Fibroblast of mammary gland (primary cell): Measurements from ENCODE around the gene HMCN1.

ENCODE experiments used
- DNase-seq: peaks from one replicate; pipeline ENCODE4 v3.0.0-alpha.2; 2010; ENCODE audit warnings: low read depth
- H3K4me3 ChIP-seq: 2 replicates; pipeline ENCODE4 v1.5.1; 2011; ENCODE audit warnings: low read depth, mild to moderate bottlenecking, low read length, moderate library complexity; ENCODE audit not compliant: control insufficient read depth
- TF ChIP-seq, protein P1 (sequence below): conservative IDR thresholded peaks from 2 replicates; pipeline ENCODE4 v1.5.1; 2011; ENCODE audit warnings: low read depth, low read length, inconsistent platforms; ENCODE audit not compliant: control insufficient read depth, insufficient read depth

HMCN1 gene

DNA sequence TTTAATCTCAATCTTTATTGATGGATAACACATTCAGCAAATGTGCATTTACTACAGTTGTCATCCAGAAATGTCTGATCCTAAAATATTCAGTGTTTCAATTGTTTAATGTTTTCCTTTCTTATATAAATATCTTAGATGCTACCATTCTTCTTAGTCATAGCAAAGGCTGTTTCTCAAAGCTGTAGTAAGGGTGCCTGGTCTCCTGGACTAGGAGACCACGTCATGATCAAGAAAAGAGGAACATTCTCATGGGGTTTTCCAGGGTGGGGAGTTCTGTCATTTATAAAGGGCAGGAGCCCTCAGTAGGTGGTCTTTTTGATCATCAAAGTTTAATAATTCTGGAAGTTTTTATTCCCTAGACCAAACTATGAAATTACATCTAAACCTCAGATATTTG is 292.8 kb downstream of the HMCN1 start:
- H3K4me3 ChIP-seq: no peak overlapping the region
- DNase-seq: no peak
- TF ChIP-seq, protein P1, sequence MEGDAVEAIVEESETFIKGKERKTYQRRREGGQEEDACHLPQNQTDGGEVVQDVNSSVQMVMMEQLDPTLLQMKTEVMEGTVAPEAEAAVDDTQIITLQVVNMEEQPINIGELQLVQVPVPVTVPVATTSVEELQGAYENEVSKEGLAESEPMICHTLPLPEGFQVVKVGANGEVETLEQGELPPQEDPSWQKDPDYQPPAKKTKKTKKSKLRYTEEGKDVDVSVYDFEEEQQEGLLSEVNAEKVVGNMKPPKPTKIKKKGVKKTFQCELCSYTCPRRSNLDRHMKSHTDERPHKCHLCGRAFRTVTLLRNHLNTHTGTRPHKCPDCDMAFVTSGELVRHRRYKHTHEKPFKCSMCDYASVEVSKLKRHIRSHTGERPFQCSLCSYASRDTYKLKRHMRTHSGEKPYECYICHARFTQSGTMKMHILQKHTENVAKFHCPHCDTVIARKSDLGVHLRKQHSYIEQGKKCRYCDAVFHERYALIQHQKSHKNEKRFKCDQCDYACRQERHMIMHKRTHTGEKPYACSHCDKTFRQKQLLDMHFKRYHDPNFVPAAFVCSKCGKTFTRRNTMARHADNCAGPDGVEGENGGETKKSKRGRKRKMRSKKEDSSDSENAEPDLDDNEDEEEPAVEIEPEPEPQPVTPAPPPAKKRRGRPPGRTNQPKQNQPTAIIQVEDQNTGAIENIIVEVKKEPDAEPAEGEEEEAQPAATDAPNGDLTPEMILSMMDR: no peak

GRCh38 chr1:186027621-186028020 is 293.4 kb downstream of the HMCN1 start:
- DNase-seq: no peak
- TF ChIP-seq, protein P1: no peak
- H3K4me3 ChIP-seq: no peak overlapping the region

DNA sequence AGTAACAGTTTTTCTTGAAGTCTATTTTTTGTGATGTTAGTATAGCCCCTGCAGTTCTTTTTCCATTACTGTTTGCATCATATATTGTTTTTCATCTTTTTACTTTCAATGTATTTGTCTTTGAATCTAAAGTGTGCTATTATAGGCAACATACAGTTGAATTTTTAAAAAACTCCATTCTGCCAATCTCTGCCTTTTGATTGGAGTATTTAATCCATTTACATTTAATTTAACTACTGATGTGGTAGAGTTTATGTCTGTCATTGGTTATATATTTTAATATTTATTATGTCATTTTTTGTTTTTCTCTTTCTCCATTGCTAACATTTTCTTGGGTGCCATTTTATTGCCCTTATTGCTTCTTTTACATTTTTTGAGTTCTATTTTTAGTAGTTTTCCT is 296.3 kb downstream of the HMCN1 start:
- H3K4me3 ChIP-seq: no peak overlapping the region
- TF ChIP-seq, protein P1: no peak
- no peak for DNase-seq

DNA sequence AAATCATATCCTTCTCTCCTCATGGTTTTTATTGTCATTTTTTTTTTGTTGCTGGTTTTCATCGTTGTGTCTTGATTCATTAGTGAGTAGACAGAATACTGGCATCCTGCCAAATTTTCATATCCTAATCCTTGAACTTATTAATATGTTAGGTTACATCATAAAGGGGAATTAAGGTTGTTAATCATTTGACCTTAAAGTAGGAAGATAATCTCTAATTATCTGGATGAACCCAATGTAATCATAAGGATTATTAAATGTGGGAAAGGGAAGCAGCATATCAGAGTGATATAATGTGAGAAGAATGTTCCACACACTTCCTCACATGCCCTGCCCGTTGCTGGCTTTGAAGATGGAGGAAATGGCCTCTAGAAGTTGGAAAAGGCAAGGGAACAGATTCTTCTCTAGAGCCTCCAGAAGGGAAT is 299.7 kb downstream of the HMCN1 start:
- TF ChIP-seq, protein P1: no peak
- H3K4me3 ChIP-seq: no peak overlapping the region
- DNase-seq: peak; percentile 20

DNA sequence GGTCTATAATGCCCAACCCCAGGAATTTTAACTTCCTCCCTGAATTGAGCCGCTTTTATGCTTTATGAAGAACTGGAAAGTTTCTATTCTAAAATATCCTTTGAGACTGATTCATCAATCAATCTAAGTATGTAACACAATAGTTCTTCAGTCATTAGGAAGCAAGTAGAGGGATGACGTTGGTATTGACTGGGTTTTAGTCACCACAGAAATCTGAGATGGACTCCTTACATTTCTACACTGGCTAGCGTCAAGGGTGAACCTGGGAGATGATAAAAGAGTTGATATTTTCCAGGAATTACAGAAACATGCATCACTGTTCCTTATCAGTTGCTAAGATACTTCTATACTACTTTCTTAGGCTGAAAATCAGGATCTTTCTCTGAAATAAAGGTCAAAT is 308.0 kb downstream of the HMCN1 start:
- TF ChIP-seq, protein P1: no peak
- no peak for DNase-seq

DNA sequence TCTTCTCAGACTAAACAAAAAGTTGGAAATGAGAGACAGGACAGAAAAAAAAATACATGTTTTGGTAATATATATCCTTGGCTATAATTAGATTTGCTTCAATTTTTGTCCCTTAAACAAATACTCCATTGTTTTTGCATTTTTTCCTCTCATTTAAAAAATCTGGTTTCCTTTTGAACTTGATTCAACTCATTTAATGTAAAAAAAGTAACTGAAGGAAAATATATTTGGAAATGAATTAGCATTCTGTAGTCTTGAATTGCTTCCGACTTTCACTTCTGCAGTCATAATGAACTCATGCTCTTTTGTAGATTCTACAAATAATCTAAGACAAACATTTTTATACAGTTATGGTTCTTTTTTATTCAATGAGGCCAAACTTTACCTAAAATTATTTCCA is 309.1 kb downstream of the HMCN1 start:
- H3K4me3 ChIP-seq: no peak overlapping the region
- TF ChIP-seq, protein P1: no peak
- DNase-seq: no peak

More for the DNA sequence above, 308.0 kb downstream of the HMCN1 start:
- H3K4me3 ChIP-seq: no peak overlapping the region

- no peak overlapping the region for H3K4me3 ChIP-seq
- no peak for DNase-seq
- TF ChIP-seq, protein P1: no peak
These were observed 310.0 kb downstream of the HMCN1 start for GRCh38 chr1:186044079-186044685.
